Measurements from ENCODE around the gene P2RX4.
A peak's percentile ranks its signal among the peaks of the same experiment; 100 is the strongest.
"Not testable (repeated sequence)": the region's sequence is repeated elsewhere in the genome, so short reads cannot be mapped to it uniquely, and the experiment has no call there.

The P2RX4 gene

GRCh38 chr12:121224591-121224990 is 14.7 kb downstream of the P2RX4 start:
- no peaks in the 10 kb centered on the region for H3K27me3 ChIP-seq (ENCODE audit: insufficient read depth, low read length)

GRCh38 chr12:121226399-121226798 is 16.5 kb downstream of the P2RX4 start:
- peaks cover 4% of the 10 kb centered on the region; the same call in 1 of the 2 replicates for H3K36me3 ChIP-seq (ENCODE audit: insufficient read depth, low read length)
- no peaks in the 10 kb centered on the region for H3K9me3 ChIP-seq (ENCODE audit: insufficient read depth, low read depth, low read length)
- no peak overlapping the region for H3K4me3 ChIP-seq (ENCODE audit: low read length)
- H3K9ac ChIP-seq (ENCODE audit: low read depth, low read length), result no peak overlapping the region
- H3K27ac ChIP-seq (ENCODE audit: low read depth, low read length), result no peak overlapping the region
- 95% methylated on average over 8 of the region's 8 CpGs for WGBS
- H3K27me3 ChIP-seq (ENCODE audit: insufficient read depth, low read length), result no peaks in the 10 kb centered on the region
- no peaks in the 10 kb centered on the region; the same call in 1 of the 2 replicates for H3K4me1 ChIP-seq (ENCODE audit: insufficient read depth, low read length)

More at GRCh38 chr12:121224591-121224990, 14.7 kb downstream of the P2RX4 start:
- Histone ChIP-seq H3K27ac (ENCODE audit: low read depth, low read length) (no peak overlapping the region), H3K4me1 (ENCODE audit: insufficient read depth, low read length) (no peaks in the 10 kb centered on the region; the same call in 1 of the 2 replicates), H3K36me3 (ENCODE audit: insufficient read depth, low read length) (peaks cover 4% of the 10 kb centered on the region; the same call in 1 of the 2 replicates), H3K9ac (ENCODE audit: low read depth, low read length) (no peak overlapping the region), H3K9me3 (ENCODE audit: insufficient read depth, low read depth, low read length) (no peaks in the 10 kb centered on the region), H3K4me3 (ENCODE audit: low read length) (no peak overlapping the region)
- 96% methylated on average over 8 of the region's 8 CpGs for WGBS

DNA sequence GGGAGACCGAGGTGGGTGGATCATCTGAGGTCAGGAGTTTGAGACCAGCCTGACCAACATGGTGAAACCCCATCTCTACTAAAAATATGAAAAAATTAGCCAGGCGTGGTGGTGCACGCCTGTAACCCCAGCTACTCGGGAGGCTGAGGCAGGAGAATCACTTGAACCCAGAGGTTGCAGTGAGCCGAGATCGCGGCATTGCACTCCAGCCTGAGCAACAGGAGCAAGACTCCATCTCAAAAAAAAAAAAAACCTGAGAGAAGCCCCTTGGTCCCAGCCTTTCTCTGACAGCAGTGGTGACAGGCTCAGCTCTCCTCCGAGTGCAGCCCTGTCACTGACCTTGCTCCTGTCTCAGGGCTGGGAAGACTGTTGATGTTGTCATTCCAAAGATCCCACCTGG is 16.9 kb downstream of the P2RX4 start:
- H3K9ac ChIP-seq (ENCODE audit: low read depth, low read length), result 0 out of 2 replicates have a peak overlapping the region, but pooled peaks have one; percentile 26
- not testable (repeated sequence) for H3K27me3 ChIP-seq (ENCODE audit: insufficient read depth, low read length); H3K4me1 ChIP-seq (ENCODE audit: insufficient read depth, low read length); H3K4me3 ChIP-seq (ENCODE audit: low read length); H3K9me3 ChIP-seq (ENCODE audit: insufficient read depth, low read depth, low read length); H3K27ac ChIP-seq (ENCODE audit: low read depth, low read length); H3K36me3 ChIP-seq (ENCODE audit: insufficient read depth, low read length)
- 93% methylated on average over 8 of the region's 8 CpGs for WGBS

- Histone ChIP-seq H3K9ac (ENCODE audit: low read depth, low read length) (0 out of 2 replicates have a peak overlapping the region, but pooled peaks have one; percentile 26), H3K4me1 (ENCODE audit: insufficient read depth, low read length) (no peaks in the 10 kb centered on the region; the same call in 1 of the 2 replicates), H3K4me3 (ENCODE audit: low read length) (no peak overlapping the region), H3K27me3 (ENCODE audit: insufficient read depth, low read length) (no peaks in the 10 kb centered on the region), H3K36me3 (ENCODE audit: insufficient read depth, low read length) (peaks cover 4% of the 10 kb centered on the region; the same call in 1 of the 2 replicates), H3K27ac (ENCODE audit: low read depth, low read length) (no peak overlapping the region), H3K9me3 (ENCODE audit: insufficient read depth, low read depth, low read length) (no peaks in the 10 kb centered on the region)
- WGBS, result 94% methylated on average over 9 of the region's 9 CpGs
Measured at GRCh38 chr12:121227294-121227693, 17.4 kb downstream of the P2RX4 start.

DNA sequence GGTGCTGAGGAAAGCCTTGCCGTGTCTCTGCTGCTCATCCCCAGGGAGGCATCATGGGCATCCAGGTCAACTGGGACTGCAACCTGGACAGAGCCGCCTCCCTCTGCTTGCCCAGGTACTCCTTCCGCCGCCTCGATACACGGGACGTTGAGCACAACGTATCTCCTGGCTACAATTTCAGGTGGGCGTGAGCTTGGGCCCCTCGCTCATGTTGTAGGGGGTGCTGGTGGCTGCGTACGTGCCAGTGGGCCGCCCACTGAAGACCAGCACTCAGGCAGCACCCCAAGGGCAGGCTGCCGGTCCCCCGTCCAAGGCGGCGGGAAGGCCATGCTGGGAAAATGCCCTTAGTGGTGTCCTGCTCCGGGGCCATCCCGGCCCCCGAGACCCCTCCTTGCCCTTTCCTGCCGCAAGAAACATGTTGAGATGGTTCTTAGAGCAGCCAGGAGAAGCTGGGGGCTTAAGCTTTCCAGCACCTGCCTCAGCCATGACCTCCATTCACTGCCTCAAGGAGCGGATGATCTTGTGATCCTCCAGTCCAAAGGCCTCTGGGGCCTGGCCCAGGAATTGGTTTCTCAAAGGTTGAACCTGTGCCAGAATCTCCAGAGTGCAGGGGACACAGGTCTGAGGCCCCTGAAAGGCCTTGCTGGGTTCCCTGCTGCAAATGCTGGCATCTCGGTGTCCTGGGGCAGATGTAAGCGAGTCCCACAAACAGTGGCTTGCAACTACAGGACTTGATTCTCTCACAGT is 19.2 kb downstream of the P2RX4 start:
- Histone ChIP-seq H3K9ac (ENCODE audit: low read depth, low read length) (no peak overlapping the region), H3K4me3 (ENCODE audit: low read length) (no peak overlapping the region), H3K27me3 (ENCODE audit: insufficient read depth, low read length) (no peaks in the 10 kb centered on the region), H3K4me1 (ENCODE audit: insufficient read depth, low read length) (no peaks in the 10 kb centered on the region; the same call in 1 of the 2 replicates), H3K9me3 (ENCODE audit: insufficient read depth, low read depth, low read length) (no peaks in the 10 kb centered on the region), H3K36me3 (ENCODE audit: insufficient read depth, low read length) (peaks cover 4% of the 10 kb centered on the region; the same call in 1 of the 2 replicates), H3K27ac (ENCODE audit: low read depth, low read length) (no peak overlapping the region)
- 94% methylated on average over 24 of the region's 24 CpGs for WGBS

DNA sequence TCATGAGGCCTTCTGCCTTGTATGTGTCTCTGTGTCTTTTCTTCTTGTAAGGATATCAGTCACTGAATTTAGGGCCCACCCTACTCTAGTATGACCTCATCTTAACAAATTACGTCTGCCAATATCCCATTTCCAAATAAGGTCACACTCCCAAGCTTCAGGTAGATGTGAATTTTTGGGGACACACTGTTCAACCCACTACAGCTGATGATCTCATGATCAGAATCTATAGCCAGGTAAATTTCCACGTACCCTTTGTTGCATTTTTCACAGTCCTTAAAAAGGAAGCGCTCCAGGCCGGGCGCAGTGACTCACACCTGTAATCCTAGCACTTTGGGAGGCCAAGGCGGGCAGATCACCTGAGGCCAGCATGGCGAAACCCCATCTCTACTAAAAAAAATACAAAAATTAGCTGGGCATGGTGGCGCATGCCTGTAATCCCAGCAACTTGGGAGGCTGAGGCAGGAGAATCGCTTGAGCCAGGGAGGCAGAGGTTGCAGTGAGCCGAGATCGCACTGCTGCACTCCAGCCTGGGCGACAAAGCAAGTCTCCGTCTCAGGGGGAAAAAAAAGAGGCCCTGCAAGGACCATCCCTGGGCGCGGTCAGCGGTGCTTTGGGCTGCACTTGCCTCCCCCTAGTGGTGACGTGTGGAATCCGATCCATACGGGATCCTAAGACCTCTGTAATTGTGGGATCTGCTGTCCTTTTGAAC is 20.1 kb downstream of the P2RX4 start:
- not testable (repeated sequence) for H3K27me3 ChIP-seq (ENCODE audit: insufficient read depth, low read length); H3K4me1 ChIP-seq (ENCODE audit: insufficient read depth, low read length); H3K36me3 ChIP-seq (ENCODE audit: insufficient read depth, low read length); H3K9me3 ChIP-seq (ENCODE audit: insufficient read depth, low read depth, low read length); H3K27ac ChIP-seq (ENCODE audit: low read depth, low read length); H3K9ac ChIP-seq (ENCODE audit: low read depth, low read length); H3K4me3 ChIP-seq (ENCODE audit: low read length)
- 46% methylated on average over 19 of the region's 19 CpGs for WGBS

DNA sequence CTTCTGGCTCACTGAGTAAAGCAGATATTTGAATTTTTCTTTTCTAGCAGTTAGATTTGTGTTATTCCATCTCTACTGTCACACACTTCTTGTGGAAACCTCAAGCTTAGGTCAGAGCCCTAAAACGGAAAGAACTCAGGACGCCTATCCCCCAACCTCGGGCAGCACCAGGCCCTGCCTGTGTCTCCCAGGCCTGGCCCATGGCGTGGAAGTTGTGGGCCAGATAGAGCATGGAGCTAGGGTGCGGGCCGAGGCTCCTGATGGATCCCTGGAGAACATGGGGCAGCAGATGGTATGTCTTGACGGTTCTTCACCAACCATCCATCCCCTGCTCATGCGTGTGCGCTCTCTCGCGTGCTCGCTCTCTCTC is 20.6 kb downstream of the P2RX4 start:
- H3K27me3 ChIP-seq (ENCODE audit: insufficient read depth, low read length), result no peaks in the 10 kb centered on the region

GRCh38 chr12:121232163-121232562 is 22.2 kb downstream of the P2RX4 start:
- Histone ChIP-seq H3K36me3 (ENCODE audit: insufficient read depth, low read length) (peaks cover 4% of the 10 kb centered on the region; the same call in 1 of the 2 replicates), H3K27ac (ENCODE audit: low read depth, low read length) (no peak overlapping the region), H3K4me1 (ENCODE audit: insufficient read depth, low read length) (no peaks in the 10 kb centered on the region; the same call in 1 of the 2 replicates), H3K9ac (ENCODE audit: low read depth, low read length) (no peak overlapping the region), H3K4me3 (ENCODE audit: low read length) (no peak overlapping the region), H3K27me3 (ENCODE audit: insufficient read depth, low read length) (no peaks in the 10 kb centered on the region), H3K9me3 (ENCODE audit: insufficient read depth, low read depth, low read length) (no peaks in the 10 kb centered on the region)
- WGBS, result 93% methylated on average over 16 of the region's 16 CpGs

More for the DNA sequence above, 20.6 kb downstream of the P2RX4 start:
- no peak overlapping the region for H3K4me3 ChIP-seq (ENCODE audit: low read length)
- H3K36me3 ChIP-seq (ENCODE audit: insufficient read depth, low read length), result peaks cover 4% of the 10 kb centered on the region; the same call in 1 of the 2 replicates
- no peaks in the 10 kb centered on the region; the same call in 1 of the 2 replicates for H3K4me1 ChIP-seq (ENCODE audit: insufficient read depth, low read length)
- H3K9ac ChIP-seq (ENCODE audit: low read depth, low read length), result no peak overlapping the region
- H3K9me3 ChIP-seq (ENCODE audit: insufficient read depth, low read depth, low read length), result no peaks in the 10 kb centered on the region
- no peak overlapping the region for H3K27ac ChIP-seq (ENCODE audit: low read depth, low read length)
- WGBS, result 92% methylated on average over 7 of the region's 12 CpGs

DNA sequence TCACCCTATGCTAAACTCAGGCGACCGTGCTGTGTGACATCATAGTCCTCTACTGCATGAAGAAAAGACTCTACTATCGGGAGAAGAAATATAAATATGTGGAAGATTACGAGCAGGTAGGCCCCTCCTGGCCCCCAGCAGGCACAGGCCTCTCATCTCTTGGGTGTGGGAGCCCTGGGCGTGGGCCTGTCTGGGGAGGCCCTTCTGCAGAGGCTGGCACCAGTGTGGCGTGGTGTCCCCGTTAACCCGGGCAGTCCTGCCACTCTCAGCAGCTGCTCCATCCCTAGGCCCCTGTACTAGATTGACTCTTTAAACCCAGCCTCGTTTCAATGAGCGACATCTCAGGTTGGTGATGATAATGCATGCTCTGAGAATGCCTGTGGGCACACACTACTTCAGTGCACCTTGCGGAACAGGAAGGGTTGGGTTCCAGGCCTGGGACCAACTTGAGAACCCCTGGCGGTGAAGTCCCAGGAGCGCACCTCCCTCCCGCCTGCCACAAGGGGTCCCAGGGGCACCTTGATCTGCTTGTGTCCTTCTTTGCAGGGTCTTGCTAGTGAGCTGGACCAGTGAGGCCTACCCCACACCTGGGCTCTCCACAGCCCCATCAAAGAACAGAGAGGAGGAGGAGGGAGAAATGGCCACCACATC is 23.2 kb downstream of the P2RX4 start:
- 92% methylated on average over 14 of the region's 14 CpGs for WGBS
- Histone ChIP-seq H3K27me3 (ENCODE audit: insufficient read depth, low read length) (no peaks in the 10 kb centered on the region), H3K9me3 (ENCODE audit: insufficient read depth, low read depth, low read length) (no peaks in the 10 kb centered on the region), H3K9ac (ENCODE audit: low read depth, low read length) (no peak overlapping the region), H3K36me3 (ENCODE audit: insufficient read depth, low read length) (peaks cover 7% of the 10 kb centered on the region; the same call in 1 of the 2 replicates), H3K4me3 (ENCODE audit: low read length) (no peak overlapping the region), H3K4me1 (ENCODE audit: insufficient read depth, low read length) (peaks cover 2% of the 10 kb centered on the region; the same call in 1 of the 2 replicates), H3K27ac (ENCODE audit: low read depth, low read length) (no peak overlapping the region)

DNA sequence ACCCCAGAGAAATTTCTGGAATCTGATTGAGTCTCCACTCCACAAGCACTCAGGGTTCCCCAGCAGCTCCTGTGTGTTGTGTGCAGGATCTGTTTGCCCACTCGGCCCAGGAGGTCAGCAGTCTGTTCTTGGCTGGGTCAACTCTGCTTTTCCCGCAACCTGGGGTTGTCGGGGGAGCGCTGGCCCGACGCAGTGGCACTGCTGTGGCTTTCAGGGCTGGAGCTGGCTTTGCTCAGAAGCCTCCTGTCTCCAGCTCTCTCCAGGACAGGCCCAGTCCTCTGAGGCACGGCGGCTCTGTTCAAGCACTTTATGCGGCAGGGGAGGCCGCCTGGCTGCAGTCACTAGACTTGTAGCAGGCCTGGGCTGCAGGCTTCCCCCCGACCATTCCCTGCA is 23.7 kb downstream of the P2RX4 start:
- H3K27ac ChIP-seq (ENCODE audit: low read depth, low read length), result no peak overlapping the region
- no peaks in the 10 kb centered on the region for H3K9me3 ChIP-seq (ENCODE audit: insufficient read depth, low read depth, low read length)
- WGBS, result 92% methylated on average over 11 of the region's 11 CpGs
- H3K4me3 ChIP-seq (ENCODE audit: low read length), result no peak overlapping the region
- H3K9ac ChIP-seq (ENCODE audit: low read depth, low read length), result no peak overlapping the region
- no peaks in the 10 kb centered on the region for H3K27me3 ChIP-seq (ENCODE audit: insufficient read depth, low read length)
- H3K36me3 ChIP-seq (ENCODE audit: insufficient read depth, low read length), result peaks cover 5% of the 10 kb centered on the region; the same call in 1 of the 2 replicates
- H3K4me1 ChIP-seq (ENCODE audit: insufficient read depth, low read length), result peaks cover 7% of the 10 kb centered on the region

DNA sequence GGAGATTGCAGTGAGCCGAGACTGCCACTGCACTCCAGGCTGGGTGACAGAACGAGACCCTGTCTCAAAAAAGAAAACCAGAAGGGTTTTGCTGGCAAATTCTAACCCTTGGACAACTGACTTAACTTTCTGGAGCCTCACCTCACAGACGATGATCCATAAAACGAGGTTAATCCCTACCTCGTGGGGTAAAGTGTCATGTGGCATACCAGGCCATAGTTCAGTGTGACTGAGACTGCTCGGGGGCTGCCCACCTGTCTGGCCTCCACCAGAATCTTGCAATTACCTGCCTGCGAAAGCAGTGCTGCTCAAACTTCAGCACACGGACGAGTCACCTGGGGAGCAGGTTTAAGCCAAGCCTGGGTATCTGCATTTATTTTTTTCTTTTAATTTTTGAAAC is 26.8 kb downstream of the P2RX4 start:
- no peak overlapping the region for H3K27ac ChIP-seq (ENCODE audit: low read depth, low read length)
- H3K4me1 ChIP-seq (ENCODE audit: insufficient read depth, low read length), result peaks cover 28% of the 10 kb centered on the region
- H3K36me3 ChIP-seq (ENCODE audit: insufficient read depth, low read length), result 0 out of 2 replicates have a peak, but pooled peaks cover 4% of the 10 kb centered on the region
- H3K27me3 ChIP-seq (ENCODE audit: insufficient read depth, low read length), result no peaks in the 10 kb centered on the region
- 95% methylated on average over 9 of the region's 9 CpGs for WGBS
- H3K9me3 ChIP-seq (ENCODE audit: insufficient read depth, low read depth, low read length), result no peaks in the 10 kb centered on the region
- no peak overlapping the region for H3K9ac ChIP-seq (ENCODE audit: low read depth, low read length)
- no peak overlapping the region for H3K4me3 ChIP-seq (ENCODE audit: low read length)
